H1 (cell line): ENCODE measurements around the gene PSKH1. TPM values are rescaled to one million over a fixed set of nuclear protein-coding genes. Genes with fewer than 3 reads are reported as not detected.

ENCODE experiments used
- CTCF ChIA-PET: fragments of 300-600 bp; sonication (Branson Sonifier 250); formaldehyde crosslinking; loops from one replicate; lab custom pipeline; 2021; ENCODE audit not compliant: partially characterized antibody; lab: Charles Lee
- POLR2A ChIA-PET: fragments of 300-600 bp; sonication (Branson Sonifier 250); formaldehyde crosslinking; loops from one replicate; lab custom pipeline; 2021; ENCODE audit warnings: inconsistent platforms; ENCODE audit not compliant: partially characterized antibody; lab: Charles Lee
- DNase-seq, 2 experiments: peaks; one replicate each; pipeline versions ENCODE4 v3.0.0 to v3.0.0-alpha.2; 2010 to 2022; ENCODE audit warnings: low spot score in 2 of 2, low read depth in 1 of 2, mixed read lengths in 1 of 2
- FAIRE-seq: peaks from 2 replicates; lab custom pipeline; 2011; peaks lifted over from hg19 to GRCh38; lab: Jason Lieb, UNC
- H2AFZ ChIP-seq: 2 replicates; pipeline ENCODE4 v1.8.1; 2012; ENCODE audit warnings: low read length, inconsistent platforms
- H2AK5ac ChIP-seq: 2 replicates; pipeline ENCODE4 v1.6.1; 2013; ENCODE audit warnings: low read depth, low read length
- H2BK120ac ChIP-seq: replicated peaks from 2 replicates; pipeline ENCODE3; 2013; ENCODE audit warnings: low read depth, low read length, inconsistent platforms
- H2BK12ac ChIP-seq: 2 replicates; pipeline ENCODE4 v1.6.1; 2013; ENCODE audit warnings: low read depth, low read length
- H2BK15ac ChIP-seq: 2 replicates; pipeline ENCODE4 v1.6.1; 2013; ENCODE audit warnings: low read length
- H2BK20ac ChIP-seq: 2 replicates; pipeline ENCODE4 v1.6.1; 2013; ENCODE audit warnings: low read length
- H2BK5ac ChIP-seq: 2 replicates; pipeline ENCODE4 v1.6.1; 2013; ENCODE audit warnings: low read depth, low read length
- H3K14ac ChIP-seq: 2 replicates; pipeline ENCODE4 v1.6.1; 2013; ENCODE audit warnings: inconsistent platforms; ENCODE audit not compliant: insufficient read length
- H3K18ac ChIP-seq: 2 replicates; pipeline ENCODE4 v1.6.1; 2013; ENCODE audit warnings: low read length; ENCODE audit errors: extremely low read depth
- H3K23ac ChIP-seq: 2 replicates; pipeline ENCODE4 v1.6.1; 2013; ENCODE audit warnings: inconsistent platforms; ENCODE audit not compliant: insufficient read length
- H3K23me2 ChIP-seq: 2 replicates; pipeline ENCODE4 v1.6.1; 2013; ENCODE audit warnings: low read depth, low read length
- H3K27ac ChIP-seq: 2 replicates; pipeline ENCODE4 v1.6.1; 2011; ENCODE audit warnings: low read depth, low read length, inconsistent platforms
- H3K27me3 ChIP-seq, 4 experiments: replicated peaks in 1 of 4; 1 replicate in 1 of 4; 2 replicates in 3 of 4; pipeline versions ENCODE4 v1.6.1 to v1.8.1; 2011 to 2013; ENCODE audit warnings: low read length in 3 of 4, mild to moderate bottlenecking in 3 of 4, inconsistent platforms in 2 of 4, mixed read lengths in 2 of 4, moderate library complexity in 1 of 4; ENCODE audit not compliant: control insufficient read depth in 3 of 4, insufficient read depth in 3 of 4; ENCODE audit errors: extremely low read depth in 1 of 4
- H3K36me3 ChIP-seq, 4 experiments: 2 replicates each; pipeline versions ENCODE4 v1.6.1 to v1.8.1; 2011 to 2013; ENCODE audit warnings: mild to moderate bottlenecking in 4 of 4, low read length in 3 of 4, moderate library complexity in 2 of 4, control low read depth in 1 of 4, inconsistent platforms in 1 of 4; ENCODE audit not compliant: insufficient read depth in 4 of 4, control insufficient read depth in 2 of 4
- H3K4ac ChIP-seq: replicated peaks from 2 replicates; pipeline ENCODE3; 2013; ENCODE audit warnings: low read length, low read depth, mixed read lengths, inconsistent platforms; ENCODE audit not compliant: insufficient read length
- H3K4me1 ChIP-seq, 4 experiments: replicated peaks in 1 of 4; 1 replicate in 1 of 4; 2 replicates in 3 of 4; pipeline versions ENCODE4 v1.6.1 to v1.8.1; 2011 to 2013; ENCODE audit warnings: low read length in 3 of 4, inconsistent platforms in 2 of 4, mixed read lengths in 1 of 4; ENCODE audit not compliant: insufficient read depth in 4 of 4, control insufficient read depth in 3 of 4
- H3K4me2 ChIP-seq, 2 experiments: 2 replicates each; pipeline versions ENCODE4 v1.6.1 to v1.8.1; 2011 to 2013; ENCODE audit warnings: low read depth in 2 of 2, low read length in 2 of 2, control low read depth in 1 of 2, inconsistent platforms in 1 of 2, mild to moderate bottlenecking in 1 of 2; ENCODE audit not compliant: insufficient read depth in 1 of 2
- H3K4me3 ChIP-seq, 4 experiments: fragments of 200-600, 300-600 bp in 1 of 4; sonication (generic), shearing (Covaris generic), sonication (Bioruptor Twin) in 1 of 4; 2 replicates each; pipeline versions ENCODE4 v1.5.1 to v1.8.1; 2011 to 2016; ENCODE audit warnings: low read length in 4 of 4, low read depth in 3 of 4, control low read depth in 2 of 4, inconsistent platforms in 2 of 4, mild to moderate bottlenecking in 2 of 4, mixed read lengths in 1 of 4, moderate library complexity in 1 of 4; ENCODE audit not compliant: insufficient read depth in 2 of 4; ENCODE audit errors: extremely low read depth in 1 of 4
- H3K56ac ChIP-seq: replicated peaks from 2 replicates; pipeline ENCODE3; 2013; ENCODE audit warnings: low read depth, mild to moderate bottlenecking, mixed read lengths, low read length, inconsistent platforms; ENCODE audit not compliant: insufficient read length
- H3K79me1 ChIP-seq: 2 replicates; pipeline ENCODE4 v1.6.1; 2013; ENCODE audit warnings: low read depth, low read length, control low read depth
- H3K79me2 ChIP-seq, 2 experiments: 2 replicates each; pipeline versions ENCODE4 v1.6.1 to v1.8.1; 2012 to 2013; ENCODE audit warnings: low read length in 2 of 2, mild to moderate bottlenecking in 2 of 2, inconsistent platforms in 1 of 2; ENCODE audit not compliant: insufficient read depth in 2 of 2, control insufficient read depth in 1 of 2
- H3K9ac ChIP-seq, 4 experiments: replicated peaks in 1 of 4; 1 replicate in 1 of 4; 2 replicates in 3 of 4; pipeline versions ENCODE4 v1.6.1 to v1.8.1; 2011 to 2013; ENCODE audit warnings: low read depth in 3 of 4, low read length in 3 of 4, control low read depth in 2 of 4, mild to moderate bottlenecking in 2 of 4, moderate library complexity in 2 of 4, inconsistent platforms in 1 of 4; ENCODE audit errors: extremely low read depth in 1 of 4
- H3K9me3 ChIP-seq, 2 experiments: 2 replicates each; pipeline versions ENCODE4 v1.6.1 to v1.8.1; 2012 to 2013; ENCODE audit warnings: mild to moderate bottlenecking in 2 of 2, moderate library complexity in 2 of 2, control low read depth in 1 of 2, inconsistent platforms in 1 of 2, low read depth in 1 of 2, low read length in 1 of 2, mixed read lengths in 1 of 2; ENCODE audit not compliant: insufficient read depth in 2 of 2
- H4K20me1 ChIP-seq, 2 experiments: replicated peaks in 1 of 2; 2 replicates each; pipeline versions ENCODE3 to v1.8.1; 2011 to 2013; ENCODE audit warnings: inconsistent platforms in 2 of 2, low read length in 2 of 2, mild to moderate bottlenecking in 1 of 2; ENCODE audit not compliant: insufficient read depth in 2 of 2, control insufficient read depth in 1 of 2
- H4K5ac ChIP-seq: 2 replicates; pipeline ENCODE4 v1.6.1; 2013; ENCODE audit warnings: low read length, low read depth, mixed read lengths, inconsistent platforms; ENCODE audit not compliant: insufficient read length
- H4K8ac ChIP-seq: 2 replicates; pipeline ENCODE4 v1.8.0; 2013; ENCODE audit warnings: mild to moderate bottlenecking, moderate library complexity, low read length, inconsistent platforms; ENCODE audit not compliant: insufficient read depth; ENCODE audit errors: extremely low read depth
- H4K91ac ChIP-seq: replicated peaks from 2 replicates; pipeline ENCODE3; 2013; ENCODE audit warnings: low read length, mixed read lengths, inconsistent platforms; ENCODE audit not compliant: insufficient read length
- CBX5 ChIP-seq: fragments of 300-800, 300-1000 bp; sonication (generic); IDR thresholded peaks from 2 replicates; pipeline ENCODE4 v1.7.1; 2016; ENCODE audit warnings: antibody characterized with exemption, low read length, low read depth
- CREB1 ChIP-seq: IDR thresholded peaks from 2 replicates; pipeline ENCODE4 v1.6.1; 2012; ENCODE audit warnings: inconsistent platforms
- GABPA ChIP-seq: IDR thresholded peaks from 2 replicates; pipeline ENCODE4 v1.6.1; 2011; ENCODE audit warnings: mild to moderate bottlenecking, low read length, moderate library complexity, borderline replicate concordance; ENCODE audit not compliant: insufficient read depth
- KDM1A ChIP-seq: fragments of 200-600, 300-600 bp; sonication (generic); IDR thresholded peaks from 2 replicates; pipeline ENCODE4 v1.7.1; 2016; ENCODE audit warnings: mild to moderate bottlenecking, low read length, borderline replicate concordance
- KDM4A ChIP-seq: IDR thresholded peaks from one replicate; pipeline ENCODE4 v1.7.1; 2012; ENCODE audit warnings: low read depth, mild to moderate bottlenecking, moderate library complexity, low read length, inconsistent platforms; ENCODE audit not compliant: severe bottlenecking
- KDM5A ChIP-seq: fragments of 200-600 bp; IDR thresholded peaks from 2 replicates; pipeline ENCODE4 v1.7.1; 2012; ENCODE audit warnings: mild to moderate bottlenecking, low read length, inconsistent platforms, mixed read lengths
- MAFK ChIP-seq: IDR thresholded peaks from 2 replicates; pipeline ENCODE4 v1.6.1; 2012; ENCODE audit warnings: low read depth, mild to moderate bottlenecking, improper control_type of control experiment, low read length
- SP1 ChIP-seq: IDR thresholded peaks from 2 replicates; pipeline ENCODE4 v1.6.1; 2011; ENCODE audit warnings: low read depth, low read length
- SP4 ChIP-seq: IDR thresholded peaks from 2 replicates; pipeline ENCODE4 v1.6.1; 2012; ENCODE audit warnings: low read length, inconsistent platforms
- TAF7 ChIP-seq: optimal IDR thresholded peaks from 2 replicates; pipeline ENCODE3; 2011; ENCODE audit warnings: low read depth, mild to moderate bottlenecking, inconsistent platforms, low read length, moderate library complexity, borderline replicate concordance
- TEAD4 ChIP-seq: IDR thresholded peaks from 2 replicates; pipeline ENCODE4 v1.6.1; 2012; ENCODE audit warnings: low read depth, low read length, inconsistent platforms, mixed read lengths
- WGBS, 2 experiments: shearing (Covaris generic) in 1 of 2; methylation state at CpG; one replicate each; pipeline versions ENCODE4 v1.1.6 to v1.1.7; 2013 to 2015; ENCODE audit warnings: low lambda C conversion rate in 2 of 2, mixed read lengths in 2 of 2, inconsistent platforms in 1 of 2, low coverage in 1 of 2, missing lambda C conversion rate in 1 of 2; ENCODE audit not compliant: insufficient replicate concordance in 2 of 2, insufficient coverage in 1 of 2, insufficient read length in 1 of 2; ENCODE audit errors: extremely low coverage in 1 of 2, missing lambda C conversion rate in 1 of 2; 5-methylcytosine and 5-hydroxymethylcytosine counted together
- polyA plus RNA-seq, 7 experiments: library from polyadenylated mRNA; depleted of rRNA in 3 of 7; stranded (reverse) in 5 of 7; unstranded in 2 of 7; fragments of >200 nt in 5 of 7; fragments of 200-250 nt in 2 of 7; gene quantifications; 1 replicate in 5 of 7; 2 replicates in 1 of 7; 4 replicates in 1 of 7; pipeline versions ENCODE4 v1.2.1 to v1.2.3, GENCODE V29; 2011 to 2013; ENCODE audit warnings: missing spikeins in 2 of 7, mixed read lengths in 2 of 7
- total RNA-seq: library from RNA; stranded (reverse); fragmentation: NEBNext Ultra II Directional; extraction: Animal tissue kit (Norgen Biotek cat#: 25700); gene quantifications from 2 replicates; pipeline ENCODE4 v1.2.1, GENCODE V29; 2021

The PSKH1 gene
- total and polyA plus RNA-seq, 2 of the 8 experiments (the other 6 are each of a cell fraction or from before 2014, with no cell fraction given) = 24.8 to 51.0 TPM

- CTCF ChIA-PET = interaction anchor here (0.6 to 10.2 kb wide), 11 partner anchors 10 to 184 kb away, joined by 3 to 123 read pairs (median 4); no protein-coding TSS in a partner anchor
- Histone ChIP-seq H2BK5ac (peak within 1 kb of the TSS; percentile 75; the same call in 1 of the 2 replicates), H3K4me2 (peak within 1 kb of the TSS; percentile 90 to 94), H3K36me3 (peaks cover 0 to 4% (median 0%) of the 10 kb centered on the region in 4 experiments; a peak in 2 of 8 replicates), H2BK120ac (peak within 1 kb of the TSS; percentile 40), H2BK12ac (peak within 1 kb of the TSS; percentile 13; the same call in 1 of the 2 replicates), H3K9ac (peak within 1 kb of the TSS; percentile 78 to 96 (median 92)), H3K9me3 (no peaks in the 10 kb centered on the region), H3K79me1 (peaks cover 14% of the 10 kb centered on the region), H3K4me3 (peak within 1 kb of the TSS; percentile 91 to 95 (median 93)), H3K79me2 (peaks cover 16 to 67% of the 10 kb centered on the region in 2 experiments), H3K56ac (peak within 1 kb of the TSS; percentile 83), H2AK5ac (peak within 1 kb of the TSS; percentile 61; the same call in 1 of the 2 replicates), H2AFZ (no peak within 1 kb of the TSS), H3K4ac (peak within 1 kb of the TSS; percentile 87), H4K8ac (peak within 1 kb of the TSS; percentile 95), H4K20me1 (peaks cover 19 to 24% of the 10 kb centered on the region in 2 experiments), H3K23ac (no peak within 1 kb of the TSS), H3K14ac (no peak within 1 kb of the TSS), H3K23me2 (peaks cover 22% of the 10 kb centered on the region), H3K27me3 (no peaks in the 10 kb centered on the region), H4K5ac (peak within 1 kb of the TSS; percentile 82), H3K27ac (peak within 1 kb of the TSS; percentile 84), H3K4me1 (peaks cover 7 to 28% (median 15%) of the 10 kb centered on the region in 4 experiments), H2BK20ac (no peak within 1 kb of the TSS), H3K18ac (peak within 1 kb of the TSS; percentile 93), H2BK15ac (no peak within 1 kb of the TSS), H4K91ac (peak within 1 kb of the TSS; percentile 52)
- POLR2A ChIA-PET = interaction anchor here (0.6 to 11.7 kb wide), 14 partner anchors 9 to 349 kb away, joined by 3 to 100 read pairs (median 5); partner anchors contain the start of genes EDC4, PSKH1, RANBP10 and TSNAXIP1
- DNase-seq = peak; percentile 92 to 98
- WGBS, 2 experiments = 2% methylated on average over 29 of the region's 57 CpGs; no CpG with 5 or more reads in 1 of the 2 experiments
- FAIRE-seq = no peak
- TF ChIP-seq KDM4A = no peak
- peak; percentile 55; the same call in 1 of the 2 replicates for TF ChIP-seq KDM5A
- TF ChIP-seq GABPA = no peak; the same call in 1 of the 2 replicates
- TF ChIP-seq SP1 = peak; percentile 54; the same call in 1 of the 2 replicates
- peak; percentile 76; the same call in 1 of the 2 replicates for TF ChIP-seq SP4
- peak; percentile 74; the same call in 1 of the 2 replicates for TF ChIP-seq KDM1A
- no peak for TF ChIP-seq CBX5
- no peak for TF ChIP-seq MAFK
- peak; percentile 46; the same call in 1 of the 2 replicates for TF ChIP-seq TEAD4
- peak; percentile 71 for TF ChIP-seq TAF7
- TF ChIP-seq CREB1 = peak; percentile 82
Measured at GRCh38 chr16:67846320-67847063, 46.6 kb upstream of the PSKH1 start, which contains the start of gene NUTF2. NUTF2 (plus strand) TSS chr16:67846933; CDS start chr16:67865131, 18,198 bp downstream.
